ENCODE results near the gene LBX2.

Gene LBX2

DNA sequence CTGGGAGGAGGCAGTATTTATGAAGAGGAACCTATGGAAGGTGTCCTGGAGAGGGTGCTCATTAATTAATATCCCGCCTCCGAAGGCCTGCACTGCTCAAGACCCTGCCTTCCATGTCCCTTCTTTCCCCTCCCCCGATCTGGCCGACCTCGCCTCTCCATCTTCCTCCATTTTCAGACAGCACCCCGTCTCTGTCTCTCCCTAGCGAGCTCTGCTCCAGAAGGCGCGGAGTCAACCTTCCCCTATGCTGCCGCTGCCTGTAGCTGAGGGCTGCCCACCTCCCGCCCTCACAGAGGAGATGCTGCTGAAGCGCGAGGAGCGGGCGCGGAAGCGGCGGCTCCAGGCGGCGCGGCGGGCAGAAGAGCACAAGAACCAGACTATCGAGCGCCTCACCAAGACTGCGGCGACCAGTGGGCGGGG is 42.3 kb downstream of the LBX2 start:
- DNase-seq (ENCODE audit: low spot score) = no peak

- DNase-seq (ENCODE audit: low spot score) = peak; percentile 94
Observed at GRCh38 chr2:74454654-74455511, 44.5 kb downstream of the LBX2 start, which contains the start of gene INO80B. Gene INO80B, plus strand, starts transcription at chr2:74455087. Its CDS starts 30 bp downstream, at chr2:74455117.

DNA sequence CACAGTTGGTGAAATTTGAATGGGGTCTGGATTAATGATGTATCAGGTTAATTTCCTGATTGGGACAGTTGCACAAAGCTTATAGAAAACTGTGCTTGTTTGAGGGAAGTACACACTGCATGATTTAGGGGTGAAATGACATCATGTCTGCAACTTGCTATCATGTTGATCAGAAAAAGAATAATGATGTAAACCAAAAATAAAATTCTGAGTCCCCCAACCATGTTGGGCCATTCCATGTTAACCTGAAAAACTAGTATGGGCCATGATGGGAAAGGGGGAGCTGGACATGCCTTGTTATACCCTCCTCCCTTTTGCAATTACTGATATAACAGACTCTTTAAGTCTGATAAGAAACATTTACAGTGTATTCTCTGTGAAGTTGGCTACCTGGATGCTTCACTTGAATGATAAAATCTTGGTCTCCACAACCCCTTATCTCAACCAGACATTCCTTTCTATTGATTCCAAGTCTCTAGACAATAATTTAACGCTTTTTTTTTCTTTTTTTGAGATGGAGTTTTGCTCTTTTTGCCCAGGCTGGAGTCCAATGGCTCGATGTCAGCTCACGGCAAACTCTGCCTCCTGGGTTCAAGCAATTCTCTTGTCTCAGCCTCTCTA is 48.7 kb downstream of the LBX2 start:
- no peak for DNase-seq (ENCODE audit: low spot score)

DNA sequence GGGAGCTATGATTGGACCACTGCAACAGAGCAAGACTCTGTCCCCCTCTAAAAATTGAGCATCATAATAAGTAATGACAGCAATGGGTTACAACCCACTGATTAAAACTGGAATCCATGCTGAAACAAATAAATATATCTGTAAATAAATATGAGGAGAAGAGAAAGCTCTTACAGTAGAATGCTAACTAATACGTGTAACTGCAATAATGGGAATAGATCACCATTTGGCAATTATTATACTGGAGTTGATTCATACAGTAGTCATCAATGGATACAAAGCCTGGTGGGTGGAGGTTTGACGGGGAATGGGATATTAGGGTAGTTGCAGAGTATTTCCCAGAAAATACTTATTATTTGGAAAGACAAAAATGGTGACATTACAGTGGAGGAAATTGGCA is 50.6 kb downstream of the LBX2 start:
- no peak for DNase-seq (ENCODE audit: low spot score)
